ENCODE measurements around the gene WSCD2.

WSCD2 gene

DNA sequence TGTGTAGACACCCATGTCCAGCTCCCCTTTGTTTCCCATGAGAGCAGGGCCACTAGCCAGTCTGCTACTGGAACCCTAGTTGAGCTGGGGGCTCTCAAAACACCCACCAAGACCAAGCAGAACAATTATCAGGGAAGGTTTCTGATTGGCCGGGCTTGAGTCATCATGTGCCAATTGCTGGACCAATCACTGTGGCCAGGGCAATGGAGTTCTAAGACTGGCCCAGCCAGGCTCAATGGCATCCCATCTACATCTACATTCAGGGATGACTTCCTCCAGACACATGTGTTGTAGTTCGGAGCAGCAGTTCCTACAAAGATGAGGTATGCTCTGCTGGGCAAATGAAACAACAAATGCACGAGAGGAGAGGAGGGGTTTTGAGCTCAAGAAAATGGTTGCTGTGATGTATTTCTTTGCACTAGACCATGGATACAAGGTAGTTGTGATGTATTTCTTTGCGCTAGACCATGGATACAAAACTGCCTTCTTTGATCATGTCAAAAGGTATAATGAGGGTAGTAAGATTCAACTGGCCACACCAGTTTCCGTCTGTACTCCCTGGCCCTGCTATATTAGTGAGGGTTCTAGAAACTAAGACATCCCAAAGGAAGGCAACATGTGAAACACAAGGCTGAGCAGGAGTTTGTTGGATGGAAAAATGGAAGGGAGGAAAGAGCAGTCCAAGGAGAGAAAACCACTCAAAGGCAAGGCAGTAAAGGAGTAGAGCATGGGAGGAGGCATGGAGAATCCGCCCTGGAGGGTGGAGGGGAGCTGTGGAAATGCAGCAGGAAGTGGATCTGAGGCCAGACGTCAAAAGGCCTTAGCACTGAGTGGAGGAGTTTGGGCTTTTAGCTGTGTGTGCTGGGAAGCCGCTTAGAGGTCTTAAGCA, 8.9 kb upstream of the WSCD2 start:
- Histone ChIP-seq H3K27me3 (replicated peaks; ENCODE audit: control insufficient read depth, insufficient read depth, low read length) (peaks cover 21% of the 10 kb centered on the region), H3K4me3 (ENCODE audit: low read length) (no peak overlapping the region), H3K36me3 (ENCODE audit: control insufficient read depth, insufficient read depth, low read length, severe bottlenecking) (no peaks in the 10 kb centered on the region), H3K9ac (ENCODE audit: low read length) (no peak overlapping the region), H3K9me3 (ENCODE audit: control insufficient read depth, low read length) (peaks cover 7% of the 10 kb centered on the region), H3K4me1 (ENCODE audit: control insufficient read depth, insufficient read depth, low read length) (peaks cover 7% of the 10 kb centered on the region)
- DNase-seq (ENCODE audit: low read depth) = no peak

DNA sequence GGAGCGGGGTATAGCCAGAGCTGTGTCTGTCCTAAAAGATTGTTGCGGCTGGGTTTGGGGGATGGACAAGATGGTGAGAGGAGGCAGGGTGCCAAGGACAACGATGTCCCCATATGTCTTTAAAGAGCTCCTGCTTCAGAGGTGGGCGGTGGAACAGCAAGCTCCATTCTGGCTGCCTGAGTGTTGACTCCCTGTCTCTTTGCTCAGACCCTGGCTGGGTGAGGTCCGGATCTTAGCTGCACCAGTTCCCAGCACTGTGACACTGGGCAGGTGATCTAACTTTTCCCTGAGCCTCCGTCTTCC, 8.3 kb upstream of the WSCD2 start:
- Histone ChIP-seq H3K4me1 (ENCODE audit: control insufficient read depth, insufficient read depth, low read length) (peaks cover 7% of the 10 kb centered on the region), H3K4me3 (ENCODE audit: low read length) (no peak overlapping the region), H3K9ac (ENCODE audit: low read length) (no peak overlapping the region), H3K36me3 (ENCODE audit: control insufficient read depth, insufficient read depth, low read length, severe bottlenecking) (no peaks in the 10 kb centered on the region), H3K9me3 (ENCODE audit: control insufficient read depth, low read length) (peaks cover 9% of the 10 kb centered on the region), H3K27me3 (replicated peaks; ENCODE audit: control insufficient read depth, insufficient read depth, low read length) (peaks cover 20% of the 10 kb centered on the region)
- DNase-seq (ENCODE audit: low read depth) = no peak

DNA sequence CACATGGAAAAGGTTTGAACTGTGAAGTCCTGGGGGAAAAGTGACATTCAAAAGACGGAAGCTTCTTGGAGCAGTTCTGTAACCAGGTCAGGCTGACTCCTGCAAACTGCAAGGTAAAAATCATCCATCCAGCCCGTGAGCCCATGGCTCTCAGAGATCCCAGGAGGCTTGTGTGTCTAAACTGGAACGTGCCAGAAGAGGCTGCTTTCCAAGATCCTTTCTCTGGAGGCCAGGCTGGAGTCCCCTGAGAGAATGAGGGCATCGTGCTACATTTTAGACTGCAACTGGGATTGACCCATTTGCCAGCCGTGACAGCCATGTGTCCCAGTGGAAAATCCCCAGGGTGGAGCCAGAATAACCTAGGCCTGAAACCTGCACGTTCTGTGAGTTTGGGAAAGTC, 7.8 kb upstream of the WSCD2 start:
- no peak for DNase-seq (ENCODE audit: low read depth)
- Histone ChIP-seq H3K9ac (ENCODE audit: low read length) (no peak overlapping the region), H3K27me3 (replicated peaks; ENCODE audit: control insufficient read depth, insufficient read depth, low read length) (peaks cover 21% of the 10 kb centered on the region), H3K4me3 (ENCODE audit: low read length) (no peak overlapping the region), H3K9me3 (ENCODE audit: control insufficient read depth, low read length) (peaks cover 10% of the 10 kb centered on the region), H3K36me3 (ENCODE audit: control insufficient read depth, insufficient read depth, low read length, severe bottlenecking) (no peaks in the 10 kb centered on the region), H3K4me1 (ENCODE audit: control insufficient read depth, insufficient read depth, low read length) (peaks cover 7% of the 10 kb centered on the region)

DNA sequence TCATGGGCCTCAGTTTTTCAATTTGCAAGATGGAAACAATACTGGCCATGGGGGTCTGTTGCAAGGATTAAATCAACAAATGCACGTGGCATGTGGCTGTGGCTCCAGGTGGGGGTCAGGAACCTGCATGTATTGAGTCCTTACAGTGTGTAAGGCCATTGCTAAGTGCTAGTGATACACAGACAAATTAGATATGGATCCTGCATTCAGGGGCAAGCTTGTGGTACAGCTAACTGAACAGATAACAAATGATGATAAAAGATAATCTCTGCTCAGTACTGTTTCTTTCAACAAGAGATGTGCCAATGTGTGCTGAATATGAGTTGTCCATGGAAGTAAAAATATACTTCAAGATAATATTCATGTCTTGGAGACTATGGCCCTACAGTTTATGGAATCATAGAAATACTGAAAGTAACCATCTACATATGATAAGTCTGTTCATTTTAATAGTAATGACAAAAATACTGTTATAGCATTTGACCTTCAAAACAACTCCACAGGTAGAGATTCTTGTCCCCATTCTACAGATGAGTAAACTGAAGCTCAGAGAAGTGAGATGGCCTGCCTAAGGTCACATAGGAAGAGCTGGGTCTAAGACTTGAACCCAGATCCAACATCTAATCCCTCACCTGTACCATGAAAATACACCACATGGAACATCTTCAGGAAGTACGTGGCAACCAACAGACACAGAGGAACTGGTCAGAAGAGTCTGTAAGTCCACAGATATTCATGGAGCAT, 7.2 kb upstream of the WSCD2 start:
- Histone ChIP-seq H3K4me1 (ENCODE audit: control insufficient read depth, insufficient read depth, low read length) (peaks cover 7% of the 10 kb centered on the region), H3K9me3 (ENCODE audit: control insufficient read depth, low read length) (peaks cover 10% of the 10 kb centered on the region), H3K36me3 (ENCODE audit: control insufficient read depth, insufficient read depth, low read length, severe bottlenecking) (no peaks in the 10 kb centered on the region), H3K4me3 (ENCODE audit: low read length) (no peak overlapping the region), H3K27me3 (replicated peaks; ENCODE audit: control insufficient read depth, insufficient read depth, low read length) (peaks cover 26% of the 10 kb centered on the region), H3K9ac (ENCODE audit: low read length) (no peak overlapping the region)
- no peak for DNase-seq (ENCODE audit: low read depth)

DNA sequence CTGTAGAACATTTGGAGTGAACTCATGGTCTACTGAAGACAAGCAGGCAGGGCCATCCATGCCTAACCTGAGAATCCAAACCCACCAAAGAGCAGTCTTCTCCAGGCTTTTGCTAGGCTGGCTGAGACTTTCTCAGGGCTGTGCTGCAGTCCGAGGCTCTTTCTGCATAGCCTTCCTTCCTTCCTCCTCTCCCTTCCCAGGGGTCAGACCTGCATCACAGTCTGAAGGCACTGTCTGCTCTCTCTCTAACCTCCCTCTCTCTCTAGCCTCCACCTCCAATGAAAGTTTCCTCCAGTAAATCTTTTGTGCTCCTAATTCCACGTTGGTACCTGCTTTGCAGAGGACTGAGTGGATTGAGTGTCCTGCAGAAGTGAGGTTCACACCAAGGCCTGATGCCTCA, 6.4 kb upstream of the WSCD2 start:
- DNase-seq (ENCODE audit: low read depth) = no peak
- Histone ChIP-seq H3K27me3 (replicated peaks; ENCODE audit: control insufficient read depth, insufficient read depth, low read length) (peaks cover 29% of the 10 kb centered on the region), H3K4me1 (ENCODE audit: control insufficient read depth, insufficient read depth, low read length) (peaks cover 7% of the 10 kb centered on the region), H3K9me3 (ENCODE audit: control insufficient read depth, low read length) (peaks cover 10% of the 10 kb centered on the region), H3K4me3 (ENCODE audit: low read length) (no peak overlapping the region), H3K36me3 (ENCODE audit: control insufficient read depth, insufficient read depth, low read length, severe bottlenecking) (no peaks in the 10 kb centered on the region), H3K9ac (ENCODE audit: low read length) (no peak overlapping the region)

DNA sequence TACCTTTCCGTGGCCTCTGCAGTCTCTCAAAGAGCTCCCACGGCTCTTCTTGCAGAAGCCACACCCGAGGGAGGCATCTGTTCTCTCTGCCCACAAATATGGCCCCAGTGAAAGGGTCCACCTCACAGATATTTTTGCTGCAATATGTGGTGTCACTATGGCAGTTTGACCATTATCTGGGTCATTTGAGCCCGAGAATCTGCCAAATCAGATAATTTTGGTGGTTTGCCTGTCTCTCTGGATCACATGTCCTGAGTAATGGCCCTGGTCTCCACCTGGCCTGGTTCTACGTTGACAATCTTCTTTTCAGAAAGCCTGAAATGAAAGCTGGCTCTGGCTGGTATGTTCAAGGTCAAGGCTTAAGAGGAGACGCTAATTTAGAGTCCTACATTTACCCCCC, 5.7 kb upstream of the WSCD2 start:
- peaks cover 7% of the 10 kb centered on the region for H3K4me1 ChIP-seq (ENCODE audit: control insufficient read depth, insufficient read depth, low read length)
- H3K9me3 ChIP-seq (ENCODE audit: control insufficient read depth, low read length) = peaks cover 10% of the 10 kb centered on the region
- H3K27me3 ChIP-seq (replicated peaks; ENCODE audit: control insufficient read depth, insufficient read depth, low read length) = peaks cover 36% of the 10 kb centered on the region
- no peak for DNase-seq (ENCODE audit: low read depth)
- no peak overlapping the region for H3K4me3 ChIP-seq (ENCODE audit: low read length)
- H3K36me3 ChIP-seq (ENCODE audit: control insufficient read depth, insufficient read depth, low read length, severe bottlenecking) = no peaks in the 10 kb centered on the region
- no peak overlapping the region for H3K9ac ChIP-seq (ENCODE audit: low read length)

DNA sequence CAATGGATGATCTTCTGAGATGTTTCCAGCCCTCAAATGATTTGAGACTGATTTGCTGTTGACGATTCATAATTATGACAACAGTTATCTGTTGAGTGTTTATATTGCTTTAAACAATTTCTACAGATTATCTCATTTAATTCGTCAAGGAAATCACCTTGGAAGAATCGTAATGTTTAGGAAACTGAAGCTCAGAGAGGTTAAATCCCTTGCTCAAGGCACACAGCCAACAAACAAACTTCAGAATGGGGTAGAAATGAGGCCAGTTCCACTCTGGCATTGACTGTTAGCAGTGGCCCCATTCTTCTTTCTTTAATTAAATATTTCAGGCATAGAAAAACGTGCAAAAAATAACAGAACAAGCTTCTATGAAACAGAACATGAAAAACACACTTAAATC, 4.0 kb upstream of the WSCD2 start:
- no peak for DNase-seq (ENCODE audit: low read depth)

DNA sequence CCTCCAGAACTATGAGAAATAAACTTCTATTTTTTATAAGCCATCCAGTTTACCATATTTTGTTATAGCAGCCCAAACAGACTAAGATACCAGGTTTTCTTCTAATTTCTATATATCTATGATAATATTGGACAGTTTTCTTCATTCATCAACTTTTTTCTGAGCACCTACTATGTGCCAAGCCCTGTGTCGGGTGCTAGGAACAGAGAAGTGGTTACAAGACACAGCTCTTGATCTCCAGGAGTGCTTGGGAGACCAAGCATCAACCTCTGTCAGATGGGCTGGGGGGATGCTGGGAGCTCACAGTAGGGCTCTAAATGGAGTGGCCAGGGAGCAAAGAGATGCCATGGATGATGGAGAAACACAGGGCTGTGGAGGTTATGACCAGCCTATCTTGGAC, 2.9 kb upstream of the WSCD2 start:
- no peak overlapping the region for H3K9ac ChIP-seq (ENCODE audit: low read length)
- peaks cover 10% of the 10 kb centered on the region for H3K9me3 ChIP-seq (ENCODE audit: control insufficient read depth, low read length)
- peaks cover 42% of the 10 kb centered on the region for H3K27me3 ChIP-seq (replicated peaks; ENCODE audit: control insufficient read depth, insufficient read depth, low read length)
- no peaks in the 10 kb centered on the region for H3K36me3 ChIP-seq (ENCODE audit: control insufficient read depth, insufficient read depth, low read length, severe bottlenecking)
- H3K4me1 ChIP-seq (ENCODE audit: control insufficient read depth, insufficient read depth, low read length) = no peaks in the 10 kb centered on the region
- no peak for DNase-seq (ENCODE audit: low read depth)
- no peak overlapping the region for H3K4me3 ChIP-seq (ENCODE audit: low read length)

More for the DNA sequence above, 4.0 kb upstream of the WSCD2 start:
- H3K9me3 ChIP-seq (ENCODE audit: control insufficient read depth, low read length) = peaks cover 10% of the 10 kb centered on the region
- H3K27me3 ChIP-seq (replicated peaks; ENCODE audit: control insufficient read depth, insufficient read depth, low read length) = peaks cover 43% of the 10 kb centered on the region
- no peak overlapping the region for H3K4me3 ChIP-seq (ENCODE audit: low read length)
- H3K4me1 ChIP-seq (ENCODE audit: control insufficient read depth, insufficient read depth, low read length) = no peaks in the 10 kb centered on the region
- no peaks in the 10 kb centered on the region for H3K36me3 ChIP-seq (ENCODE audit: control insufficient read depth, insufficient read depth, low read length, severe bottlenecking)
- no peak overlapping the region for H3K9ac ChIP-seq (ENCODE audit: low read length)

DNA sequence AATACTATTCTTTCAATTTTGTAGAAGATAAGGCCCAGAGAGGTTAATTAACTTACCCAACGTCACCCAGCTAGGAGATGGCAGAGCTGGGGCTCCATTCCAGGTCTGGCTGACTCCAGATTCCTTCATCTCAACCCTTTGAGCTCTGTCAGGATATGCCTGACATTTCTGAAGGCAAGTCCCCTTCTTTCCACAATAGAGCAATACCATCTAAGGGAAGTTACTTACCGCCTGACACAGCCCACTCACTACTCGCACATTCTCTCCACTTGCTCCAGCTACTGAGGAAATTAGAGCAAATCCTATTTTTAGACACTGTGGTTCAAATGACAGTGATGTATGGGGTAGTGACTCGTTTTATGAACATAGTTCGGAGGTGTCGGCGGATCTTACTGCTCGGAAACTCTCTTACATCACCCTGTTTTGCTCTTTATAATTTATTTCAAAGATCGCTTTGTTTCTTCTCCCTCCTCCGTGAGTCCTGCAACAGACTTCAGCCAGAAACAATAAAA, 2.0 kb upstream of the WSCD2 start:
- Histone ChIP-seq H3K4me3 (ENCODE audit: low read length) (no peak overlapping the region), H3K9ac (ENCODE audit: low read length) (no peak overlapping the region), H3K27me3 (replicated peaks; ENCODE audit: control insufficient read depth, insufficient read depth, low read length) (peaks cover 42% of the 10 kb centered on the region), H3K4me1 (ENCODE audit: control insufficient read depth, insufficient read depth, low read length) (no peaks in the 10 kb centered on the region), H3K36me3 (ENCODE audit: control insufficient read depth, insufficient read depth, low read length, severe bottlenecking) (no peaks in the 10 kb centered on the region), H3K9me3 (ENCODE audit: control insufficient read depth, low read length) (peaks cover 10% of the 10 kb centered on the region)
- DNase-seq (ENCODE audit: low read depth) = no peak

DNA sequence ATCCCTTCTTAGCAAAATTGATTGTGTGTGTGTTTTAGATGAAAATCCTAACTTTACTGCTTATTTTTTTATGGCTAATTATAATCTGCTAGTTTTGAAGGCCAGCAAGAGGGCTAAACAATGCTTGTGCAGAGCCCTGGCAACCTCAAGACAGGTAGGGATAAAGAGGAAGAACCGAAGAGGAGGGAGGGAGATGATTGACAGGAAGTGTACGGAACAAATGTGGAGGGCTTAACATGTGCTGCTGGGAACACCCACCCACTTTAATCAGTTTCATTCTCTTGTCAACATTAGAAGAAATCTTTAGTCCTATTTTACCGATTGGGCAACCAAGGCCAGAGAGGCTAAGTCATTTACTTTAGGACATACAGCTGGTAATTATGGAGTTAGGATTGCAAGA, 1.4 kb upstream of the WSCD2 start:
- H3K4me1 ChIP-seq (ENCODE audit: control insufficient read depth, insufficient read depth, low read length) = no peaks in the 10 kb centered on the region
- no peak overlapping the region for H3K9ac ChIP-seq (ENCODE audit: low read length)
- H3K27me3 ChIP-seq (replicated peaks; ENCODE audit: control insufficient read depth, insufficient read depth, low read length) = peaks cover 47% of the 10 kb centered on the region
- H3K36me3 ChIP-seq (ENCODE audit: control insufficient read depth, insufficient read depth, low read length, severe bottlenecking) = no peaks in the 10 kb centered on the region
- no peak overlapping the region for H3K4me3 ChIP-seq (ENCODE audit: low read length)
- no peak for DNase-seq (ENCODE audit: low read depth)
- peaks cover 6% of the 10 kb centered on the region for H3K9me3 ChIP-seq (ENCODE audit: control insufficient read depth, low read length)

DNA sequence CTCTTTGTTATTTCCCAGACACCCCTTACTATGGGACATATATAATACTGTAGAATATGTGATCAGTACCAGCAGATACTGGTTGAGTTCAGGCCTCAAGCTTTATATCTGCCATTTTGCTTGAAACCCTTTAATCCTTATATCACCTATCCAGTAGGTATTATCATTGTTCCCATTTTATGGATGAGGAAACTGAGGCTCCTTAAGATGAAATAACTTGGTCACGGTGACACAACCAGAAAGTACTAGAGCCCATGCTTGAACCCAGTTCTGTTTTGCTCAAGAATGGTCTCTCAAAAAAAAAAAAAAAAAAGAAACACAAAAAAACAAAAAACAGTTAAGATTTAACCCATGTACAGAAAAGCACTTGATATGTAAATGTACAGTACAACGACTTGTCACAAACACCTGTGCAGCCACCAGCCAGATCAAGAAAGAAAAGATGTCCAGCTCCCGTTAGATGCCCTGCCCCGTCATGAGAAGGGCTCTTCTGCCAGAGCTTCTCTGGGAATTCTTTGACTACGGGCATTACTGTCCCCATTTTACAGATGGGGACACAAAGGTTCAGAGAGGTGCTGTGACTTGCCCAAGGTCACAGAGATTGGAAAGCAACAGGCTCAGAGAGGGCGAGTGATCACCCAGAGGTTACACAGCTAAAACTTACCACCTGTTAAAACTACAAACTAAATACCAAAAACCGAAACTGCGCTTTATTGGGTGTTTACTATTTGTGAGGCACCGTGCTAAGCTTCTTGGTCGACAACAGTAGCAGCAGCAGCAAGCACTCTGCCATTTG, 669 bp upstream of the WSCD2 start:
- Histone ChIP-seq H3K9me3 (ENCODE audit: control insufficient read depth, low read length) (peaks cover 3% of the 10 kb centered on the region), H3K4me3 (ENCODE audit: low read length) (no peak overlapping the region), H3K9ac (ENCODE audit: low read length) (no peak overlapping the region), H3K27me3 (replicated peaks; ENCODE audit: control insufficient read depth, insufficient read depth, low read length) (peaks cover 55% of the 10 kb centered on the region), H3K4me1 (ENCODE audit: control insufficient read depth, insufficient read depth, low read length) (no peaks in the 10 kb centered on the region), H3K36me3 (ENCODE audit: control insufficient read depth, insufficient read depth, low read length, severe bottlenecking) (no peaks in the 10 kb centered on the region)
- no peak for DNase-seq (ENCODE audit: low read depth)
